Measurements from ENCODE around the gene POLD3. TPM values are rescaled to one million over a fixed set of nuclear protein-coding genes. Genes with fewer than 3 reads are reported as not detected.

The POLD3 gene
- total and polyA plus RNA-seq, 2 of the 8 experiments (the other 6 are each of a cell fraction or from before 2014, with no cell fraction given) = 18.1 to 29.3 TPM

- no peak overlapping the region for H3K4ac ChIP-seq (replicated peaks; ENCODE audit: insufficient read length, low read depth, low read length)
- no peak overlapping the region for H2BK5ac ChIP-seq (ENCODE audit: low read depth, low read length)
- no peaks in the 10 kb centered on the region for H3K36me3 ChIP-seq (ENCODE audit: control insufficient read depth in 2 of 4, insufficient read depth in 4 of 4, low read length in 3 of 4)
- no peak overlapping the region for H3K56ac ChIP-seq (replicated peaks; ENCODE audit: insufficient read length, low read depth, low read length)
- ChIA-PET POLR2A (ENCODE audit: partially characterized antibody) (no interaction called here), CTCF (ENCODE audit: partially characterized antibody) (interaction anchor here (1.1 to 10.2 kb wide), 4 partner anchors 16 to 49 kb away, joined by 3 to 72 read pairs (median 4); no protein-coding TSS in a partner anchor)
- H4K5ac ChIP-seq (ENCODE audit: insufficient read length, low read depth, low read length) = no peak overlapping the region
- H2BK120ac ChIP-seq (replicated peaks; ENCODE audit: low read depth, low read length) = no peak overlapping the region
- 92% methylated on average over 7 of the region's 9 CpGs; no CpG with 5 or more reads in 1 of the 2 experiments for WGBS, 2 experiments (ENCODE audit: extremely low coverage in 1 of 2, insufficient coverage in 1 of 2, insufficient read length in 1 of 2, insufficient replicate concordance in 2 of 2, low coverage in 1 of 2, low lambda C conversion rate in 2 of 2, missing lambda C conversion rate in 1 of 2)
- FAIRE-seq (no peak), DNase-seq (ENCODE audit: low read depth in 1 of 2, low spot score in 2 of 2) (no peak)
- no peak overlapping the region for H2AFZ ChIP-seq (ENCODE audit: low read length)
- TF ChIP-seq ZNF274 (IDR thresholded peaks at IDR 0.05; ENCODE audit: borderline replicate concordance, extremely low read depth, low read length) (no peak), RXRA (IDR thresholded peaks at IDR 0.05; ENCODE audit: insufficient read depth, low read depth, low read length) (no peak), SP4 (IDR thresholded peaks at IDR 0.05; ENCODE audit: low read length) (no peak), TEAD4 (IDR thresholded peaks at IDR 0.05; ENCODE audit: low read depth, low read length) (no peak), POLR2AphosphoS5 (IDR thresholded peaks at IDR 0.05; ENCODE audit: low read depth, low read length) (no peak), SRF (IDR thresholded peaks at IDR 0.05; ENCODE audit: low read depth, low read length) (no peak), TBP (IDR thresholded peaks at IDR 0.05; ENCODE audit: low read depth, low read length) (no peak), GTF2F1 (IDR thresholded peaks at IDR 0.05; ENCODE audit: borderline replicate concordance, low read depth, low read length) (no peak)
- TF ChIP-seq, protein P1, sequence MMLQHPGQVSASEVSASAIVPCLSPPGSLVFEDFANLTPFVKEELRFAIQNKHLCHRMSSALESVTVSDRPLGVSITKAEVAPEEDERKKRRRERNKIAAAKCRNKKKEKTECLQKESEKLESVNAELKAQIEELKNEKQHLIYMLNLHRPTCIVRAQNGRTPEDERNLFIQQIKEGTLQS (IDR thresholded peaks at IDR 0.05; ENCODE audit: insufficient read depth, low read depth, low read length) = no peak
- H2BK15ac ChIP-seq (ENCODE audit: low read length) = no peak overlapping the region
- H3K79me2 ChIP-seq (ENCODE audit: control insufficient read depth in 1 of 2, insufficient read depth in 2 of 2, low read length in 2 of 2) = no peaks in the 10 kb centered on the region
- H4K8ac ChIP-seq (ENCODE audit: extremely low read depth, insufficient read depth, low read length) = no peak overlapping the region
- peaks cover 3 to 8% (median 7%) of the 10 kb centered on the region in 4 experiments; a peak in 6 of 7 replicates for H3K4me1 ChIP-seq (replicated peaks in 1 of 4; ENCODE audit: control insufficient read depth in 3 of 4, insufficient read depth in 4 of 4, low read length in 3 of 4)
- H3K14ac ChIP-seq (ENCODE audit: insufficient read length) = no peak overlapping the region
- no peaks in the 10 kb centered on the region for H4K20me1 ChIP-seq (replicated peaks in 1 of 2; ENCODE audit: control insufficient read depth in 1 of 2, insufficient read depth in 2 of 2, low read length in 2 of 2)
- no peak overlapping the region for H3K18ac ChIP-seq (ENCODE audit: extremely low read depth, low read length)
- H3K27ac ChIP-seq (ENCODE audit: low read depth, low read length) = no peak overlapping the region
- H3K4me3 ChIP-seq (ENCODE audit: extremely low read depth in 1 of 4, insufficient read depth in 2 of 4, low read depth in 3 of 4, low read length in 4 of 4) = no peak overlapping the region
- no peaks in the 10 kb centered on the region for H3K9me3 ChIP-seq (ENCODE audit: insufficient read depth in 2 of 2, low read depth in 1 of 2, low read length in 1 of 2)
- peaks cover 0 to 12% (median 7%) of the 10 kb centered on the region in 4 experiments; a peak in 5 of 7 replicates for H3K27me3 ChIP-seq (replicated peaks in 1 of 4; ENCODE audit: control insufficient read depth in 3 of 4, extremely low read depth in 1 of 4, insufficient read depth in 3 of 4, low read length in 3 of 4)
- no peak overlapping the region for H2BK20ac ChIP-seq (ENCODE audit: low read length)
- H4K91ac ChIP-seq (replicated peaks; ENCODE audit: insufficient read length, low read length) = no peak overlapping the region
- no peaks in the 10 kb centered on the region for H3K23me2 ChIP-seq (ENCODE audit: low read depth, low read length)
- H2AK5ac ChIP-seq (ENCODE audit: low read depth, low read length) = no peak overlapping the region
- no peak overlapping the region for H3K4me2 ChIP-seq (ENCODE audit: insufficient read depth in 1 of 2, low read depth in 2 of 2, low read length in 2 of 2)
- H3K9ac ChIP-seq (replicated peaks in 1 of 4; ENCODE audit: extremely low read depth in 1 of 4, low read depth in 3 of 4, low read length in 3 of 4) = no peak overlapping the region
- H2BK12ac ChIP-seq (ENCODE audit: low read depth, low read length) = no peak overlapping the region
- H3K23ac ChIP-seq (ENCODE audit: insufficient read length) = no peak overlapping the region
- no peaks in the 10 kb centered on the region for H3K79me1 ChIP-seq (ENCODE audit: low read depth, low read length)
Measured at GRCh38 chr11:74680035-74680671, 87.8 kb downstream of the POLD3 start.
